ENCODE data around the gene AFMID. TPM values are rescaled to one million over a fixed set of nuclear protein-coding genes. Genes with fewer than 3 reads are reported as not detected.

Gene AFMID
- total and polyA plus RNA-seq, 2 of the 13 experiments (the other 11 are each of a cell fraction or from before 2014, with no cell fraction given) = 249 to 270 TPM

- TF ChIP-seq ZBTB40 (IDR thresholded peaks at IDR 0.05) = no peak
- peak; percentile 93 for TF ChIP-seq ZBTB40 (CRISPR knock-in tag; IDR thresholded peaks at IDR 0.05)
- peak; percentile 52 for TF ChIP-seq RBM39 (IDR thresholded peaks at IDR 0.05; ENCODE audit: low read depth, low read length, poor library complexity, severe bottlenecking)
- no peak for TF ChIP-seq ATF7 (IDR thresholded peaks at IDR 0.05)
- TF ChIP-seq ATF7 (CRISPR knock-in tag; IDR thresholded peaks at IDR 0.05) = no peak; the same call in 1 of the 2 replicates
- TF ChIP-seq ZNF670 (CRISPR knock-in tag; IDR thresholded peaks at IDR 0.05; ENCODE audit: borderline replicate concordance) = peak; percentile 69; the same call in 1 of the 2 replicates
- no peak for TF ChIP-seq TCF12 (IDR thresholded peaks at IDR 0.05)
- TF ChIP-seq TCF12 (CRISPR knock-in tag; IDR thresholded peaks at IDR 0.05) = peak; percentile 94; the same call in 1 of the 2 replicates
- TF ChIP-seq ZNF713 (CRISPR knock-in tag; IDR thresholded peaks at IDR 0.05) = 0 out of 2 replicates have a peak, but pooled peaks have one; percentile 39
- TF ChIP-seq ATAD3A (CRISPR knock-in tag; IDR thresholded peaks at IDR 0.05) = no peak
- TF ChIP-seq RARG (CRISPR knock-in tag; IDR thresholded peaks at IDR 0.05; ENCODE audit: low read depth) = no peak; the same call in 1 of the 2 replicates
- no peak for TF ChIP-seq ZNF512 (CRISPR knock-in tag; IDR thresholded peaks at IDR 0.05)
- TF ChIP-seq PHF20 (CRISPR knock-in tag; IDR thresholded peaks at IDR 0.05) = peak; percentile 62; the same call in 1 of the 2 replicates
- TF ChIP-seq CSRNP2 (CRISPR knock-in tag; conservative IDR thresholded peaks at IDR 0.05; ENCODE audit: low read depth) = no peak
- TF ChIP-seq ZNF790 (CRISPR knock-in tag; IDR thresholded peaks at IDR 0.05; ENCODE audit: borderline replicate concordance) = peak; percentile 89
These were observed 66.9 kb downstream of the AFMID start (continued) for GRCh38 chr17:78253946-78254672.

All from HepG2 (cell line).